SK-N-MC (cell line): ENCODE measurements around the gene SLC2A8.
A peak's percentile ranks its signal among the peaks of the same experiment; 100 is the strongest.

Experiments
- DNase-seq: peaks from one replicate; pipeline ENCODE4 v3.0.0-alpha.2; 2011; ENCODE audit warnings: low read depth, low spot score
- H3K27ac ChIP-seq: fragments of 200-600 bp; sonication (generic); 2 replicates; pipeline ENCODE4 v1.5.1; 2016; ENCODE audit warnings: mixed run types
- H3K36me3 ChIP-seq: fragments of 200-600 bp; sonication (generic); 2 replicates; pipeline ENCODE4 v1.6.1; 2017; ENCODE audit warnings: antibody characterized with exemption, low read length, mixed read lengths; ENCODE audit not compliant: insufficient read depth
- H3K4me3 ChIP-seq: fragments of 200-600 bp; sonication (generic); 2 replicates; pipeline ENCODE4 v1.5.1; 2016
- H3K9ac ChIP-seq: fragments of 200-600 bp; sonication (generic); 2 replicates; pipeline ENCODE4 v1.8.0; 2017; ENCODE audit warnings: mixed run types, mixed read lengths; ENCODE audit not compliant: insufficient read length
- H3K9me3 ChIP-seq: fragments of 200-600 bp; sonication (generic); 2 replicates; pipeline ENCODE4 v1.6.1; 2017; ENCODE audit warnings: low read depth, mild to moderate bottlenecking, antibody characterized with exemption, low read length, moderate library complexity, mixed read lengths
- EZH2 ChIP-seq: fragments of 200-600 bp; sonication (generic); IDR thresholded peaks from one replicate; pipeline ENCODE4 v1.6.1; 2017; ENCODE audit warnings: antibody characterized with exemption
- FOXP2 ChIP-seq: optimal IDR thresholded peaks from 2 replicates; pipeline ENCODE3; 2011; ENCODE audit warnings: mild to moderate bottlenecking, moderate library complexity; ENCODE audit not compliant: insufficient read depth; ENCODE audit errors: extremely low read length, control extremely low read depth
- POLR2AphosphoS5 ChIP-seq: IDR thresholded peaks from 2 replicates; pipeline ENCODE4 v1.6.1; 2012; ENCODE audit warnings: mild to moderate bottlenecking, low read depth, low read length, borderline replicate concordance

Gene SLC2A8

GRCh38 chr9:127358770-127359169 lies 38.2 kb upstream of the SLC2A8 start:
- Histone ChIP-seq H3K27ac (no peak overlapping the region), H3K4me3 (no peak overlapping the region), H3K36me3 (no peaks in the 10 kb centered on the region), H3K9ac (no peak overlapping the region), H3K9me3 (no peaks in the 10 kb centered on the region)
- TF ChIP-seq FOXP2, result no peak
- no peak for TF ChIP-seq EZH2
- DNase-seq, result no peak

- Histone ChIP-seq H3K9me3 (no peaks in the 10 kb centered on the region), H3K9ac (no peak overlapping the region), H3K4me3 (no peak overlapping the region), H3K27ac (no peak overlapping the region), H3K36me3 (no peaks in the 10 kb centered on the region)
- TF ChIP-seq FOXP2 (no peak), POLR2AphosphoS5 (no peak), EZH2 (no peak)
- no peak for DNase-seq
Observed at GRCh38 chr9:127360250-127360649, 36.7 kb upstream of the SLC2A8 start.

- Histone ChIP-seq H3K36me3 (no peaks in the 10 kb centered on the region), H3K4me3 (no peak overlapping the region), H3K27ac (no peak overlapping the region), H3K9me3 (no peaks in the 10 kb centered on the region), H3K9ac (no peak overlapping the region)
- DNase-seq, result no peak
- TF ChIP-seq FOXP2, result no peak
- no peak for TF ChIP-seq EZH2
- no peak for TF ChIP-seq POLR2AphosphoS5
Observed at GRCh38 chr9:127360829-127361228, 36.1 kb upstream of the SLC2A8 start.

- no peak for DNase-seq
- Histone ChIP-seq H3K36me3 (no peaks in the 10 kb centered on the region), H3K9me3 (no peaks in the 10 kb centered on the region), H3K27ac (no peak overlapping the region), H3K4me3 (no peak overlapping the region), H3K9ac (no peak overlapping the region)
- TF ChIP-seq FOXP2, result no peak
- TF ChIP-seq POLR2AphosphoS5, result no peak
- TF ChIP-seq EZH2, result no peak
Observed at GRCh38 chr9:127361561-127361960, 35.4 kb upstream of the SLC2A8 start.

- Histone ChIP-seq H3K4me3 (no peak overlapping the region), H3K36me3 (no peaks in the 10 kb centered on the region), H3K9me3 (no peaks in the 10 kb centered on the region), H3K27ac (no peak overlapping the region), H3K9ac (no peak overlapping the region)
- no peak for TF ChIP-seq POLR2AphosphoS5
- no peak for TF ChIP-seq FOXP2
- no peak for TF ChIP-seq EZH2
- no peak for DNase-seq
Observed at GRCh38 chr9:127362829-127363228, 34.1 kb upstream of the SLC2A8 start.

GRCh38 chr9:127365461-127365860 lies 31.5 kb upstream of the SLC2A8 start:
- H3K9ac ChIP-seq, result no peak overlapping the region
- TF ChIP-seq FOXP2, result no peak
- TF ChIP-seq POLR2AphosphoS5, result no peak
- TF ChIP-seq EZH2, result no peak
- no peak for DNase-seq
- no peaks in the 10 kb centered on the region for H3K9me3 ChIP-seq
- H3K27ac ChIP-seq, result no peak overlapping the region
- H3K36me3 ChIP-seq, result no peaks in the 10 kb centered on the region
- no peak overlapping the region for H3K4me3 ChIP-seq

- H3K27ac ChIP-seq, result no peak overlapping the region
- no peaks in the 10 kb centered on the region for H3K36me3 ChIP-seq
Observed at GRCh38 chr9:127366594-127366993, 30.4 kb upstream of the SLC2A8 start.

GRCh38 chr9:127368852-127369402 lies 28.0 kb upstream of the SLC2A8 start:
- Histone ChIP-seq H3K4me3 (no peak overlapping the region), H3K27ac (no peak overlapping the region), H3K9me3 (no peaks in the 10 kb centered on the region), H3K9ac (peak overlapping the region; percentile 7), H3K36me3 (no peaks in the 10 kb centered on the region)
- TF ChIP-seq POLR2AphosphoS5 (no peak), FOXP2 (no peak), EZH2 (no peak)
- no peak for DNase-seq

More at GRCh38 chr9:127366594-127366993, 30.4 kb upstream of the SLC2A8 start:
- no peak overlapping the region for H3K4me3 ChIP-seq
- TF ChIP-seq POLR2AphosphoS5 (no peak), FOXP2 (no peak), EZH2 (no peak)
- no peak for DNase-seq
- H3K9ac ChIP-seq, result no peak overlapping the region
- H3K9me3 ChIP-seq, result no peaks in the 10 kb centered on the region

- H3K4me3 ChIP-seq, result no peak overlapping the region
- DNase-seq, result no peak
- no peak overlapping the region for H3K27ac ChIP-seq
- H3K9ac ChIP-seq, result peak overlapping the region; percentile 7
- H3K36me3 ChIP-seq, result no peaks in the 10 kb centered on the region
- no peaks in the 10 kb centered on the region for H3K9me3 ChIP-seq
- TF ChIP-seq EZH2 (no peak), FOXP2 (no peak), POLR2AphosphoS5 (no peak)
Observed at GRCh38 chr9:127369428-127369827, 27.5 kb upstream of the SLC2A8 start.
